Natural killer cell (primary cell): ENCODE data around the gene AGPAT1. TPM values are rescaled to one million over a fixed set of nuclear protein-coding genes. Genes with fewer than 3 reads are reported as not detected.
"Not testable (repeated sequence)": the region's sequence is repeated elsewhere in the genome, so short reads cannot be mapped to it uniquely, and the experiment has no call there.

Experiments
- ATAC-seq, 3 donors: fragments of 150-1000 bp in 2 of 3; fragments of 200-7000 bp in 1 of 3; cut with Tn5 transposase; 1 replicate in 1 of 3; 2 replicates in 2 of 3; pipeline ENCODE4 v1.10.0; 2021; ENCODE audit warnings: mild to moderate bottlenecking in 2 of 3, moderate library complexity in 2 of 3
- DNase-seq, 2 donors: peaks; one replicate each; pipeline versions ENCODE4 v3.0.0 to v3.0.0-alpha.2; 2013 to 2021; ENCODE audit warnings: mixed read lengths in 1 of 2
- H3K27ac ChIP-seq: one replicate; pipeline ENCODE4 v1.5.1; 2013; ENCODE audit warnings: mild to moderate bottlenecking, low read length
- H3K27me3 ChIP-seq: one replicate; pipeline ENCODE4 v1.6.1; 2013; ENCODE audit warnings: low read length; ENCODE audit not compliant: control insufficient read depth, insufficient read depth
- H3K36me3 ChIP-seq: one replicate; pipeline ENCODE4 v1.6.1; 2013; ENCODE audit warnings: low read length; ENCODE audit not compliant: control insufficient read depth, insufficient read depth
- H3K4me1 ChIP-seq: one replicate; pipeline ENCODE4 v1.6.1; 2013; ENCODE audit warnings: low read length; ENCODE audit not compliant: control insufficient read depth, insufficient read depth
- H3K4me3 ChIP-seq: one replicate; pipeline ENCODE4 v1.5.1; 2013; ENCODE audit warnings: low read length
- H3K9me3 ChIP-seq: one replicate; pipeline ENCODE4 v1.6.1; 2013; ENCODE audit warnings: low read length; ENCODE audit not compliant: control insufficient read depth, insufficient read depth
- H3K27ac Mint-ChIP-seq, 2 donors: one replicate each; pipeline ENCODE4 v1.8.0; 2022; ENCODE audit warnings: mild to moderate bottlenecking in 2 of 2, mixed read lengths in 2 of 2, moderate library complexity in 1 of 2
- H3K27me3 Mint-ChIP-seq, 2 donors: one replicate each; pipeline ENCODE4 v1.8.0; 2022; ENCODE audit warnings: low read depth in 2 of 2, mixed read lengths in 2 of 2
- H3K36me3 Mint-ChIP-seq: one replicate; pipeline ENCODE4 v1.8.0; 2022; ENCODE audit warnings: mixed read lengths
- H3K4me1 Mint-ChIP-seq, 2 donors: one replicate each; pipeline ENCODE4 v1.8.0; 2022; ENCODE audit warnings: mixed read lengths in 2 of 2
- H3K4me3 Mint-ChIP-seq: one replicate; pipeline ENCODE4 v1.8.0; 2022; ENCODE audit warnings: mild to moderate bottlenecking, moderate library complexity, mixed read lengths
- H3K9me3 Mint-ChIP-seq, 2 donors: one replicate each; pipeline ENCODE4 v1.8.0; 2022; ENCODE audit warnings: mixed read lengths in 2 of 2
- WGBS: methylation state at CpG from one replicate; pipeline ENCODE4 v1.1.7; 2013; ENCODE audit warnings: missing lambda C conversion rate; ENCODE audit not compliant: insufficient coverage; 5-methylcytosine and 5-hydroxymethylcytosine counted together
- intact Hi-C: fragments of 100-400 bp; cut with micrococcal nuclease; formaldehyde crosslinking; loops from one replicate; pipeline ENCODE4 v1.14.2; 2022
- total RNA-seq, 4 donors: library from RNA; stranded (reverse); fragments of 120-200 nt in 1 of 4; gene quantifications; one replicate each; pipeline versions ENCODE4 v1.2.3 to v1.2.4, GENCODE V29; 2013 to 2022
- TF ChIP-seq, protein P1 (sequence below): fragments of 200-600 bp; IDR thresholded peaks from one replicate; pipeline ENCODE4 v1.8.0; 2022; ENCODE audit warnings: antibody characterized with exemption

AGPAT1 gene
- total RNA-seq, 3 donors from 2014 or later (not counting 1 experiment from before 2014, with no cell fraction given): 29.5 to 31.9 (median 31.2) TPM

DNA sequence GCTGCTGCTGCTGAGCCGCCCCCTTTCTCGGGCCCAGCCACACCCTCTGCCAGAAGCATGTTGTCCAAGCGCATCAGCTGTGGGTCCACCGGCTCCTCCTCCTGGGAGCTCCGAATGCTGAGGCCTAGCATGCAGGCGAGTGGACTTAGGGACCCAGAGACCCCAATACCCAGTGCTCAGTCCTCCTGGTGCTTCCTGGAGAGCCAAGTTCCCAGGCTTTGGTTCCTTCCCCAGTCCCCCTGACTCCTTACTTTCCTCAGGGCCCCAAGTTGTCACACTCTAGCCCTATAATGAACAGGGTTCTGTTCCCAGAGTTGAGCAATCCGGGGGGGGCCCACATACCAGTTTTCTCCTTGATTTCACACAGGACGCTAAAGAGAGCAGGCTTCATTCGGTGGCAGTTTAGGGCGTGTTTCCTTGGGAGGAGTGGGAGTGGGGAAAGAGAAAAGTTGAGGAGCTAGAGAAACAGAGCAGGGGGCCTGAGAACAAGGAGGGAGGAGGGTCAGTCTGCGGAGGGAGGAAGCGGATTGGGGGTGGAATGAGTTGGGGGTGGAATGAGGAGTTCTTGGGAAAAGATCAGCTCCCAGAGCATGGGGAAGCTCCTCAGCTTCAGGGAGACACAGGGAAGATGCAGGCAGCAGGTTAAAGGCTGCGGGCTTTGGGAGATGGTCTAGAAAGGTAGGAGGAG is 12.6 kb upstream of the AGPAT1 start:
- H3K36me3 Mint-ChIP-seq: peaks cover 19% of the 10 kb centered on the region
- ATAC-seq: no peak
- peak overlapping the region; percentile 99 for H3K27ac ChIP-seq
- H3K36me3 ChIP-seq: peaks cover 33% of the 10 kb centered on the region
- peak overlapping the region; percentile 69 for H3K4me3 ChIP-seq
- 61% methylated on average over 11 of the region's 13 CpGs for WGBS
- TF ChIP-seq, protein P1, sequence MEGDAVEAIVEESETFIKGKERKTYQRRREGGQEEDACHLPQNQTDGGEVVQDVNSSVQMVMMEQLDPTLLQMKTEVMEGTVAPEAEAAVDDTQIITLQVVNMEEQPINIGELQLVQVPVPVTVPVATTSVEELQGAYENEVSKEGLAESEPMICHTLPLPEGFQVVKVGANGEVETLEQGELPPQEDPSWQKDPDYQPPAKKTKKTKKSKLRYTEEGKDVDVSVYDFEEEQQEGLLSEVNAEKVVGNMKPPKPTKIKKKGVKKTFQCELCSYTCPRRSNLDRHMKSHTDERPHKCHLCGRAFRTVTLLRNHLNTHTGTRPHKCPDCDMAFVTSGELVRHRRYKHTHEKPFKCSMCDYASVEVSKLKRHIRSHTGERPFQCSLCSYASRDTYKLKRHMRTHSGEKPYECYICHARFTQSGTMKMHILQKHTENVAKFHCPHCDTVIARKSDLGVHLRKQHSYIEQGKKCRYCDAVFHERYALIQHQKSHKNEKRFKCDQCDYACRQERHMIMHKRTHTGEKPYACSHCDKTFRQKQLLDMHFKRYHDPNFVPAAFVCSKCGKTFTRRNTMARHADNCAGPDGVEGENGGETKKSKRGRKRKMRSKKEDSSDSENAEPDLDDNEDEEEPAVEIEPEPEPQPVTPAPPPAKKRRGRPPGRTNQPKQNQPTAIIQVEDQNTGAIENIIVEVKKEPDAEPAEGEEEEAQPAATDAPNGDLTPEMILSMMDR: no peak
- H3K27ac Mint-ChIP-seq: peak overlapping the region; percentile 99
- DNase-seq: no peak
- no peaks in the 10 kb centered on the region for H3K9me3 Mint-ChIP-seq
- peaks cover 46 to 74% of the 10 kb centered on the region in 2 donors for H3K4me1 Mint-ChIP-seq
- H3K4me3 Mint-ChIP-seq: peak overlapping the region; percentile 88
- H3K27me3 ChIP-seq: no peaks in the 10 kb centered on the region
- intact Hi-C loops: no loop called here
- H3K27me3 Mint-ChIP-seq: no peaks in the 10 kb centered on the region
- peaks cover 65% of the 10 kb centered on the region for H3K4me1 ChIP-seq
- no peaks in the 10 kb centered on the region for H3K9me3 ChIP-seq

DNA sequence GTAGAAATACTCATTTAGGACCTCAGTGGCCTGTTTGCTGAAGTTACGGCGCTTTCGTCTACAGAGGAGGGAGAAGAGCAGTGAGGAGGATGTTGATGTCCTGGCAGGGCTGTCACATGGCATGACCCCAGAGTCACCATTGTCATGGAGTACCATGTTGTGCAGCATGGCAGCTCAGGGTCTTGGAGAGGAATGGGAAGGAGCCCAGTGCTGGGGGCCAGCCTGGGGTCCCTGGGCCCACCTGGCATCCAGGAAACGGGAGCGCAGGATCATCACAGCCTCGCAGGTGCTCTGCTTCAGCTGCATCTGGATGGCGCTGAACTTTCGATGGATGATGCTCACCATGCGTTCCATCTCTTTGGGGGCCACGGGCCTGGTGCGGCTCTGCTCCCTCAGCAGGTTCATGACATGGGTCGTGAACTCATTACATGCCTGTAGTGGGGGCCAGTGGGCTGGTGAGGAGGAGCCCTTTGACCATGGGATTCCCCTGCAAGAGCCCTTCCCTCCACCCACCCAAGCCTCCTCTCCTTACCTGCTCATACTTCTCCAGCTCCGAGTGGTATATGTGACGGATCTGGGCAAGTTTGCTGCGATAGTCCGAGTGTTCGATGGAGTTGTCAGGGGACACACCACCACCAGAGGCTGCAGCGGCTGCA is 12.0 kb upstream of the AGPAT1 start:
- peaks cover 39% of the 10 kb centered on the region for H3K36me3 ChIP-seq
- H3K9me3 Mint-ChIP-seq, H3K27me3 ChIP-seq, ATAC-seq, DNase-seq, H3K4me3 ChIP-seq, intact Hi-C loops, H3K27me3 Mint-ChIP-seq, H3K9me3 ChIP-seq, H3K27ac ChIP-seq: not testable (repeated sequence)
- H3K4me1 ChIP-seq: peaks cover 58% of the 10 kb centered on the region
- peaks cover 41 to 68% of the 10 kb centered on the region in 2 donors for H3K4me1 Mint-ChIP-seq
- 94% methylated on average over 13 of the region's 18 CpGs for WGBS
- peak overlapping the region; percentile 25 for H3K4me3 Mint-ChIP-seq
- peaks cover 19% of the 10 kb centered on the region for H3K36me3 Mint-ChIP-seq
- H3K27ac Mint-ChIP-seq: peak overlapping the region; percentile 72 to 79

DNA sequence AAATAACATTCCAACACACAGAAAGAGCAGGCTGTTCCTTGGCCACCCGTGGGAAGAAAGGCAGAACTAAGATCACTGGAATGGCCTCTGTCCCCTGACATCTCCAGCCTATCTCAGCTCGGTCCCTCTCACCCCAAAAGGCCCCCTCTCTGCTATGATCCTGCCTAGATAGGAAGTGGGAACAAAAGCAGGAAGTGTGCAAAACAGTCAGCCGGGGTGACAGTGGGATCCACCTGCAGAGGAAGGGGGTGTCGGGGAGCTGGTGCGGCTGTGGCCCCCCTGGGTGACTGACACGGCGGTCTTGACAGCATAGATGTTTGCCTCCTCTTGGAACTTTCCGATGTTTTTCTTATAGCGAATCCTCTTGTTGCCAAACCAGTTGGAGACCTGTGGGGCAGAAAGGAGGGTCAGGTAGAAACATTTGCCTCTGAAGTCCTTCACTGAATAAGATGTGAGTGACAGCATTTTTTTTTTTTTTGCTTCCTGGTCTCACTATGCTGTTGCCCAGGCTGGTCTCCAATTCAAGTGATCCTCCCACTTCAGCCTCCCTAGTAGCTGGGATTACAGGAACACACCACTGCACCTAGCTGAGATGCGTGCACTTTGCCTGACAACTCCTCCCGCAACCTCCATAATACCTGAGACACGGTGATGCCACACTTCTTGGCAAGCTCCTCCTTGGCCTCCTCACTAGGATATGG is 11.3 kb upstream of the AGPAT1 start:
- WGBS: 54% methylated on average over 11 of the region's 12 CpGs
- Histone ChIP-seq H3K27me3 (no peaks in the 10 kb centered on the region), H3K36me3 (peaks cover 46% of the 10 kb centered on the region), H3K27ac (peak overlapping the region; percentile 2), H3K9me3 (no peaks in the 10 kb centered on the region), H3K4me3 (no peak overlapping the region), H3K4me1 (peaks cover 58% of the 10 kb centered on the region)
- no peaks in the 10 kb centered on the region for H3K27me3 Mint-ChIP-seq
- TF ChIP-seq, protein P1: no peak
- peak overlapping the region; percentile 72 to 79 for H3K27ac Mint-ChIP-seq
- ATAC-seq (no peak), DNase-seq (no peak)
- peaks cover 41 to 67% of the 10 kb centered on the region in 2 donors for H3K4me1 Mint-ChIP-seq
- intact Hi-C loops: no loop called here
- H3K36me3 Mint-ChIP-seq: peaks cover 19% of the 10 kb centered on the region
- H3K9me3 Mint-ChIP-seq: no peaks in the 10 kb centered on the region
- peak overlapping the region; percentile 70 for H3K4me3 Mint-ChIP-seq

DNA sequence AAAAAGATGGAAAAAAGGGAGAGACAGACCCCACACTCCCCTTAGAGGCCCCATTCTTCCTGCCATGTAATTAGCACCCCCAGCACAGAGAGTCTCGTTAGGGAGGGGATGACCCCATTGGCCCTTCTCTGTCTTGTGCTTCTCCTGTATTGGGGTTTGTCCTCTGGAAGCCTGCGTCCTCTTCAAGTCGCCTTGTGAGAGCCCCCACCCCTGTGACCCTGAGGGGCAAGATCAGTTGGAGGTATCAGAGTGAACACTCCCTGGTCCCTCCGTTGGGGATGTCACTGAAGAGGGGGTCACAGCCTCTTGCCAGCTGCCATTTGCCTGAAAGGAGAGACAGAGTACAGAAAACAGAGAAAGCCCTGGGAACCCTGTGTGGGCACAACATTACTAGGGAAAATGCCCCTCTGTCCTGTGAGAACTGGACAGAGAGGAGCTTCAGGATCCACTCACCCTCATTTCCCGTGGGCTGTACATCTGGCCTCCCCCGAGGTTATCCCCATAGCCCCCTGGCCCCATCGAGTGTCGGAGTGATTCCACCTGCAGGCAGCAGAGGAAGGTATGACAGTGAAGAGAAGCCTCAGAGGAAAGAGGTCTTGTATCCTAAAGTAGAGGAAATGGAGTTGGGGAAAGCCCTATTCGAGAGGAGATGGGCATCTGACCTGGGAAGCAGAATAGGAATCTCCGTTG is 10.4 kb upstream of the AGPAT1 start:
- DNase-seq, H3K4me3 ChIP-seq, ATAC-seq, H3K27me3 Mint-ChIP-seq, H3K27me3 ChIP-seq, H3K9me3 Mint-ChIP-seq, H3K9me3 ChIP-seq, intact Hi-C loops: not testable (repeated sequence)
- H3K27ac Mint-ChIP-seq: peak overlapping the region; percentile 72 to 79
- Histone ChIP-seq H3K27ac (peak overlapping the region; percentile 52), H3K4me1 (peaks cover 49% of the 10 kb centered on the region), H3K36me3 (peaks cover 51% of the 10 kb centered on the region)
- WGBS: 81% methylated on average over 10 of the region's 10 CpGs
- H3K4me1 Mint-ChIP-seq: peaks cover 36 to 59% of the 10 kb centered on the region in 2 donors
- H3K4me3 Mint-ChIP-seq: peak overlapping the region; percentile 70
- peaks cover 19% of the 10 kb centered on the region for H3K36me3 Mint-ChIP-seq

DNA sequence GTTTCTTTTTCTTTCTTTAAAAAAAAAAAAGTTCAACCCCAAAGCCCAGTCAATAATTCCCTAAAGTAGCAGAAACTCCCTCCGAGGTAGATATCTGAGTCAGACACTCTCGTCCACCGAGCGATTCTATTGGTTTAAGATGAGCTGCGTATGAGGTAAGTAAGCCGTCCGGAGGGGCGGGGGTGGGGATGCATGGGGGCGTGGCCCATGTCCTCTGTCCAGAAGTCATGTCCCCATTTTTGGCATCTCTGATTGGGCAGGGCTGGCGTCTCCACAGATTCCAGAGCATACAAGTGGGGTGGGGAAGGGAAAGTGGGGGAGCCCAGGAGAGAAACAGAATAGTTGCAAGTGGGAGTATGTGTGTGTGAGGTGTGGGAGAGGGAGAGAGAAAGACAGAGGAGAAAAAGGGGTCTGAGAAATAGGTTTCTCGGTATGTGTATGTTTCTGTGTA is 9.8 kb upstream of the AGPAT1 start:
- H3K27me3 Mint-ChIP-seq, H3K27me3 ChIP-seq, H3K4me3 ChIP-seq, H3K9me3 ChIP-seq, intact Hi-C loops, H3K9me3 Mint-ChIP-seq, ATAC-seq: not testable (repeated sequence)
- Mint-ChIP-seq H3K4me1 (peaks cover 36 to 56% of the 10 kb centered on the region in 2 donors), H3K27ac (peak overlapping the region; percentile 72 to 79), H3K36me3 (peaks cover 19% of the 10 kb centered on the region), H3K4me3 (peak overlapping the region; percentile 38)
- Histone ChIP-seq H3K4me1 (peaks cover 43% of the 10 kb centered on the region), H3K36me3 (peaks cover 51% of the 10 kb centered on the region), H3K27ac (peak overlapping the region; percentile 52)
- peak in 1 of 2 donors; percentile 78 for DNase-seq
- 75% methylated on average over 10 of the region's 11 CpGs for WGBS
